Mesothelial cell of epicardium (in vitro differentiated cells): ENCODE data around the gene CCDC69. TPM values are rescaled to one million over a fixed set of nuclear protein-coding genes. Genes with fewer than 3 reads are reported as not detected.
"Not testable (repeated sequence)": the region's sequence is repeated elsewhere in the genome, so short reads cannot be mapped to it uniquely, and the experiment has no call there.

Experiments used
- DNase-seq, 2 experiments: peaks; one replicate each; pipeline ENCODE4 v3.0.0; 2021; ENCODE audit warnings: low spot score in 2 of 2; ENCODE audit not compliant: unreplicated experiment in 2 of 2
- H3K27ac Mint-ChIP-seq: 2 replicates; pipeline ENCODE4 v1.8.0; 2021; ENCODE audit warnings: mixed read lengths
- H3K27me3 Mint-ChIP-seq: 2 replicates; pipeline ENCODE4 v1.8.0; 2021; ENCODE audit warnings: low read depth, mixed read lengths
- H3K36me3 Mint-ChIP-seq: 2 replicates; pipeline ENCODE4 v1.8.0; 2021; ENCODE audit warnings: mixed read lengths
- H3K4me1 Mint-ChIP-seq: 2 replicates; pipeline ENCODE4 v1.8.0; 2021; ENCODE audit warnings: mixed read lengths
- H3K4me3 Mint-ChIP-seq: 2 replicates; pipeline ENCODE4 v1.8.0; 2021; ENCODE audit warnings: mild to moderate bottlenecking, moderate library complexity, mixed read lengths
- H3K9me3 Mint-ChIP-seq: 2 replicates; pipeline ENCODE4 v1.8.0; 2021; ENCODE audit warnings: mixed read lengths
- CTCF ChIP-seq: fragments of 200-600 bp; sonication (generic); IDR thresholded peaks from one replicate; pipeline ENCODE4 v1.5.0; 2021; ENCODE audit warnings: antibody characterized with exemption; ENCODE audit not compliant: unreplicated experiment
- total RNA-seq: library from RNA; stranded (reverse); gene quantifications from 3 replicates; pipeline ENCODE4 v1.2.1, GENCODE V29; 2021

The CCDC69 gene
- total RNA-seq, 1 donor from 2014 or later = 4.8 TPM

DNA sequence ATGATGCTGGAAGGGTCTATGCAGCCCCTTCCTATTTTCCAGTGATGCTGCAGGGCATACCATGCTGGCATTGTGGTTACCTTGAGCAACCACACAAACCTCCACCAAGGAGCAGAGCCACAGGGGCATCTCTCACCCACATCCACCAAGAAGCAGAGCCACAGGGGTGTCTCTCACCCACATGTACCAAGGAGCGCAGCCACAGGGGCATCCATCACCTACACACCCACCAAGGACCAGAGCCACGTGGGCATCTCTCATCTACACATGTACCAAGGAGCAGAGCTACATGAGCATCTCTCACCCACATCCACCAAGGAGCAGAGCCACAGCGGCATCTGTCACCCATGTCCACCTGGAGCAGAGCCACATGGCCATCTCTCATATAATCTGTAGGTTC, 20.3 kb upstream of the CCDC69 start:
- Mint-ChIP-seq H3K27me3 (no peaks in the 10 kb centered on the region), H3K36me3 (no peaks in the 10 kb centered on the region), H3K27ac (no peak overlapping the region), H3K4me3 (no peak overlapping the region), H3K4me1 (peaks cover 12% of the 10 kb centered on the region), H3K9me3 (peaks cover 3% of the 10 kb centered on the region)
- no peak for TF ChIP-seq CTCF
- no peak for DNase-seq

DNA sequence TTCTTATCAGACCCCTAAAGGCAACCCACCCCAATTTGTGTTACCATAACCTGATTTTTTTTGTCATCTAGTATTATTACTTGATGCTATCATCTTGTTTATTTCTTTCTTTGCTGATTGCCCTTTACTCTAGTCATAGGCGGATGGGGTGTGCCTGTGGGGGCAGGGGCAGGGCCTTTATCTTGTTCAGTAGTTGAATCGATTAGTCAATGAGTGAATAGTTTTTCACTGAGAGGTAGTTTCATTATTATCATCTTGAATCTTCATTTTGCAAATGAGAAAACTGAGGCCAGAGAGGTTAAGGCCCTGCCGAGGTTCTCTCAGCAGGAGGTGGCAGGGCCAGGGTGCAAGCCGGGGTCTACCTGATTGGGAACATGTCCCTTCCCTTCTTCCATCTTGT, 19.7 kb upstream of the CCDC69 start:
- no peak for DNase-seq
- Mint-ChIP-seq H3K36me3 (no peaks in the 10 kb centered on the region), H3K4me3 (no peak overlapping the region), H3K4me1 (peaks cover 10% of the 10 kb centered on the region), H3K9me3 (peaks cover 3% of the 10 kb centered on the region), H3K27ac (no peak overlapping the region), H3K27me3 (no peaks in the 10 kb centered on the region)
- TF ChIP-seq CTCF = no peak

DNA sequence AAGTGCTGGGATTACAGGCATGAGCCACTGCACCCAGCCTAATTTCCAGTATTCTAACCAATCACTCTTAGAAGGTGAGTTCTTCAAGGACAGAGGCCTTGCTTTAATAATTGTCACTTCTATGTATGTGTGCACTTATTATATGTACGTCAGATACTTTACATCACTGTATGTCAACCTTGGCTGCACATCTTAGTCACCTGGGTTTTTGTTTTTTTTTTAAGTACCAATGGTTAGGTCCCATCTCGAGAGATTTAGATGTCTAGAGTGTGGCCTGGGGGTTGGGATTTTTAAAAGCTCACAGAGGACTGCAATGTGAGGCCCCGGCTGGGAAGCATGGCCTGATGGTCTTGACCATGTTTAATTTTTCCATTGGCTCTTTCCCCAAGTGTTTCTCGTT, 19.2 kb upstream of the CCDC69 start:
- no peak overlapping the region for H3K4me3 Mint-ChIP-seq
- TF ChIP-seq CTCF = no peak
- DNase-seq = no peak
- no peak overlapping the region for H3K27ac Mint-ChIP-seq
- peaks cover 3% of the 10 kb centered on the region for H3K9me3 Mint-ChIP-seq
- peaks cover 8% of the 10 kb centered on the region for H3K4me1 Mint-ChIP-seq
- H3K27me3 Mint-ChIP-seq = no peaks in the 10 kb centered on the region
- H3K36me3 Mint-ChIP-seq = no peaks in the 10 kb centered on the region

- Mint-ChIP-seq H3K27me3 (no peaks in the 10 kb centered on the region), H3K4me3 (no peak overlapping the region), H3K4me1 (peaks cover 10% of the 10 kb centered on the region), H3K9me3 (peaks cover 3% of the 10 kb centered on the region), H3K36me3 (no peaks in the 10 kb centered on the region), H3K27ac (no peak overlapping the region)
- no peak for TF ChIP-seq CTCF
- no peak for DNase-seq
Measured at GRCh38 chr5:151240924-151241635, 17.2 kb upstream of the CCDC69 start.

DNA sequence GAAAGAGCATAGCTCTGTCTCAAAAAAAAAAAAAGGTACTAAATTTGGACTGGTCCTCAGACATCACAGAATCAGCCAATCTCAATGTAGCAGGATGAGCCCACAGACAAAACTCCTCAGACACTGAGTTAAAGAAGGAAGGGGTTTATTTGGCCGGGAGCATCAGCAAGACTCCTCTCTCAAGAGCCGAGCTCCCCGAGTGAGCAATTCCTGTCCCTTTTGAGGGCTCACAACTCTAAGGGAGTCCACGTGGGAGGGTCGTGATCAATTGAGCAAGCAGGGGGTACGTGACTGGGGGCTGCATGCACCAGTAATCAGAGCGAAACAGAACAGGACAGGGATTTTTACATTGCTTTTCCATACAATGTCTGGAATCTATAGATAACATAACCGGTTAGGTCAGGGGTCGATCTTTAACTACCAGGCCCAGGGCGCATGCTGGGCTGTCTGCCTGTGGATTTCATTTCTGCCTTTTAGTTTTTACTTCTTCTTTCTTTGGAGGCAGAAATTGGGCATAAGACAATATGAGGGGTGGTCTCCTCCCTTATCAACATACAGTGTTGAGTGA, 16.5 kb upstream of the CCDC69 start:
- H3K4me3 Mint-ChIP-seq, DNase-seq, H3K9me3 Mint-ChIP-seq, H3K27me3 Mint-ChIP-seq, H3K36me3 Mint-ChIP-seq, H3K27ac Mint-ChIP-seq: not testable (repeated sequence)
- H3K4me1 Mint-ChIP-seq = peaks cover 10% of the 10 kb centered on the region

DNA sequence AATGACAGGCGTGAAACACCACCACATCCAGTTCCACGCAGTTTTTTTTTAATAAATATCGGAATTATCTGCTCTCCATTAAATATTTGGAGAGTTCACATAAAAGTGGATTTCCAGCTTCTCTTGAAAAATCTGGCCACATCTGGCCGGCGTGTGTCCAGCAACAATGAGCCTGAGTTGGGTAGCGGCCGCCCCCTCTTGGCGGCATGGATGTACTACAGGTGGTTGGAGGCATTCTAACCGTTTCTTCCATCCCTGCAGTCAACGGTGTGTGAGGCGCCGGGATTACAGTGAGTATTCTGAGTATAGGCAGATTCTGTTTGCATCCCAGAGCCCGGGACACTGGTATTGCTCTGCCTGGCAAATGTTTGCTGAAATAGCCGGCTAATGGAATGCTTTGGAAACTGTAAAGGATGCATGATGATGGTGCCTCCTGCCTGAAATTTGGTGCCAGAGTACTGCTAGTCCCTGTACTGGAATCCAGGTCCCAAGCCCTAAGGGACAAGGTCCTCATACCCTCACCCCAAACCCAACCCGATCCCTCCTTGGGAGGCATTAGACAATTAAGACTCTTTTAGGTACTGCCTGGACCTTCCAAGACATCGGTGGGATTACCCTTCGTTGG, 15.5 kb upstream of the CCDC69 start:
- Mint-ChIP-seq H3K27ac (no peak overlapping the region), H3K36me3 (no peaks in the 10 kb centered on the region), H3K4me3 (no peak overlapping the region), H3K9me3 (peaks cover 3% of the 10 kb centered on the region), H3K4me1 (peaks cover 14% of the 10 kb centered on the region), H3K27me3 (no peaks in the 10 kb centered on the region)
- TF ChIP-seq CTCF = peak; percentile 61
- peak; percentile 33 to 59 for DNase-seq
